ENCODE data around the gene CREM. TPM values are rescaled to one million over a fixed set of nuclear protein-coding genes. Genes with fewer than 3 reads are reported as not detected.

The CREM gene
- total and polyA plus RNA-seq, 10 of the 15 experiments (the other 5 are each of a cell fraction or from before 2014, with no cell fraction given), result 51.3 to 115 (median 70.6) TPM

GRCh38 chr10:35188954-35189353 lies 62.3 kb downstream of the CREM start:
- ChIA-PET POLR2A (interaction anchor here (0.6 to 2.5 kb wide), 3 partner anchors 40 to 629 kb away, joined by 3 to 8 read pairs (median 4); no protein-coding TSS in a partner anchor), SMC1A (ENCODE audit: uncharacterized antibody, unreplicated experiment) (interaction anchor here (0.8 to 2.1 kb wide), 5 partner anchors 10 to 77 kb away, joined by 3 to 6 read pairs (median 3); no protein-coding TSS in a partner anchor), RAD21 (ENCODE audit: unreplicated experiment) (no interaction called here), CTCF (interaction anchor here (1.9 kb wide), 1 partner anchor 69 kb away, joined by 5 read pairs; no protein-coding TSS in a partner anchor)
- no TSS peak for BruUV-seq (replicated peaks)
- Histone ChIP-seq H4K20me1 (ENCODE audit: control insufficient read depth, insufficient read depth) (no peaks in the 10 kb centered on the region), H3K4me1 (ENCODE audit: control insufficient read depth, insufficient read depth, low read length) (peaks cover 21% of the 10 kb centered on the region), H3K4me3 (no peak overlapping the region), H3K9ac (ENCODE audit: control insufficient read depth, insufficient read depth, low read length) (no peak overlapping the region), H3K27ac (ENCODE audit: control insufficient read depth, insufficient read depth) (no peak overlapping the region), H3K9me3 (replicated peaks; ENCODE audit: control insufficient read depth, insufficient read depth, low read length) (no peaks in the 10 kb centered on the region; the same call in 2 of the 3 replicates), H3K36me3 (ENCODE audit: control insufficient read depth in 2 of 2, insufficient read depth in 2 of 2, low read length in 1 of 2) (no peaks in the 10 kb centered on the region; a peak in 1 of 4 replicates), H3K79me2 (ENCODE audit: control insufficient read depth, insufficient read depth, low read length) (no peaks in the 10 kb centered on the region), H3K4me2 (ENCODE audit: control insufficient read depth, insufficient read depth) (no peak overlapping the region), H2AFZ (ENCODE audit: control insufficient read depth, low read depth, low read length) (no peak overlapping the region), H3K27me3 (replicated peaks in 1 of 2; ENCODE audit: control insufficient read depth in 2 of 2, insufficient read depth in 2 of 2, low read length in 1 of 2) (no peaks in the 10 kb centered on the region)
- TF ChIP-seq BHLHE40 (IDR thresholded peaks at IDR 0.05; ENCODE audit: borderline replicate concordance in 1 of 2, low read depth in 2 of 2, low read length in 1 of 2), result no peak
- TF ChIP-seq SPI1 (IDR thresholded peaks at IDR 0.05; ENCODE audit: borderline replicate concordance, insufficient read depth, low read depth, low read length), result no peak
- TF ChIP-seq CBFB (IDR thresholded peaks at IDR 0.05; ENCODE audit: low read depth), result no peak
- TF ChIP-seq, protein P1, sequence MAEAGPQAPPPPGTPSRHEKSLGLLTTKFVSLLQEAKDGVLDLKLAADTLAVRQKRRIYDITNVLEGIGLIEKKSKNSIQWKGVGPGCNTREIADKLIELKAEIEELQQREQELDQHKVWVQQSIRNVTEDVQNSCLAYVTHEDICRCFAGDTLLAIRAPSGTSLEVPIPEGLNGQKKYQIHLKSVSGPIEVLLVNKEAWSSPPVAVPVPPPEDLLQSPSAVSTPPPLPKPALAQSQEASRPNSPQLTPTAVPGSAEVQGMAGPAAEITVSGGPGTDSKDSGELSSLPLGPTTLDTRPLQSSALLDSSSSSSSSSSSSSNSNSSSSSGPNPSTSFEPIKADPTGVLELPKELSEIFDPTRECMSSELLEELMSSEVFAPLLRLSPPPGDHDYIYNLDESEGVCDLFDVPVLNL (IDR thresholded peaks at IDR 0.05; ENCODE audit: low read depth, low read length), result no peak
- no peak for TF ChIP-seq ZNF384 (IDR thresholded peaks at IDR 0.05; ENCODE audit: borderline replicate concordance, low read depth, low read length)
- TF ChIP-seq NFYB (IDR thresholded peaks at IDR 0.05; ENCODE audit: insufficient read depth, low read depth, low read length), result no peak
- TF ChIP-seq NR2C2 (IDR thresholded peaks at IDR 0.05; ENCODE audit: borderline replicate concordance, control insufficient read depth, insufficient read length, low read depth), result no peak
- no peak for TF ChIP-seq EGR1 (IDR thresholded peaks at IDR 0.05; ENCODE audit: borderline replicate concordance in 1 of 2, low read depth in 2 of 2, low read length in 2 of 2)
- TF ChIP-seq PML (IDR thresholded peaks at IDR 0.05; ENCODE audit: low read length), result no peak
- TF ChIP-seq SMARCA5 (IDR thresholded peaks at IDR 0.05), result no peak
- TF ChIP-seq EP300 (IDR thresholded peaks at IDR 0.05; ENCODE audit: borderline replicate concordance in 1 of 2, control insufficient read depth in 1 of 2, low read depth in 2 of 2, low read length in 2 of 2), result no peak
- TF ChIP-seq, protein P2, sequence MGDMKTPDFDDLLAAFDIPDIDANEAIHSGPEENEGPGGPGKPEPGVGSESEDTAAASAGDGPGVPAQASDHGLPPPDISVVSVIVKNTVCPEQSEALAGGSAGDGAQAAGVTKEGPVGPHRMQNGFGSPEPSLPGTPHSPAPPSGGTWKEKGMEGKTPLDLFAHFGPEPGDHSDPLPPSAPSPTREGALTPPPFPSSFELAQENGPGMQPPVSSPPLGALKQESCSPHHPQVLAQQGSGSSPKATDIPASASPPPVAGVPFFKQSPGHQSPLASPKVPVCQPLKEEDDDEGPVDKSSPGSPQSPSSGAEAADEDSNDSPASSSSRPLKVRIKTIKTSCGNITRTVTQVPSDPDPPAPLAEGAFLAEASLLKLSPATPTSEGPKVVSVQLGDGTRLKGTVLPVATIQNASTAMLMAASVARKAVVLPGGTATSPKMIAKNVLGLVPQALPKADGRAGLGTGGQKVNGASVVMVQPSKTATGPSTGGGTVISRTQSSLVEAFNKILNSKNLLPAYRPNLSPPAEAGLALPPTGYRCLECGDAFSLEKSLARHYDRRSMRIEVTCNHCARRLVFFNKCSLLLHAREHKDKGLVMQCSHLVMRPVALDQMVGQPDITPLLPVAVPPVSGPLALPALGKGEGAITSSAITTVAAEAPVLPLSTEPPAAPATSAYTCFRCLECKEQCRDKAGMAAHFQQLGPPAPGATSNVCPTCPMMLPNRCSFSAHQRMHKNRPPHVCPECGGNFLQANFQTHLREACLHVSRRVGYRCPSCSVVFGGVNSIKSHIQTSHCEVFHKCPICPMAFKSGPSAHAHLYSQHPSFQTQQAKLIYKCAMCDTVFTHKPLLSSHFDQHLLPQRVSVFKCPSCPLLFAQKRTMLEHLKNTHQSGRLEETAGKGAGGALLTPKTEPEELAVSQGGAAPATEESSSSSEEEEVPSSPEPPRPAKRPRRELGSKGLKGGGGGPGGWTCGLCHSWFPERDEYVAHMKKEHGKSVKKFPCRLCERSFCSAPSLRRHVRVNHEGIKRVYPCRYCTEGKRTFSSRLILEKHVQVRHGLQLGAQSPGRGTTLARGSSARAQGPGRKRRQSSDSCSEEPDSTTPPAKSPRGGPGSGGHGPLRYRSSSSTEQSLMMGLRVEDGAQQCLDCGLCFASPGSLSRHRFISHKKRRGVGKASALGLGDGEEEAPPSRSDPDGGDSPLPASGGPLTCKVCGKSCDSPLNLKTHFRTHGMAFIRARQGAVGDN (IDR thresholded peaks at IDR 0.05), result no peak
- in situ Hi-C loops (cut with MboI) (no loop called here), intact Hi-C loops (cut with micrococcal nuclease; ENCODE audit: unreplicated experiment) (no loop called here)
- no peak for DNase-seq (ENCODE audit: low read depth, low spot score)
- no peak for ATAC-seq
- no peak for FAIRE-seq
- 98% methylated on average over 3 of the region's 3 CpGs for WGBS (ENCODE audit: insufficient coverage, insufficient replicate concordance, low lambda C conversion rate, missing lambda C conversion rate)

Data from GM12878 (cell line).